HG03108 (cell line): ENCODE data around the gene HUWE1.

ENCODE experiments used
- ATAC-seq: cut with Tn5 transposase; IDR thresholded peaks from one replicate; pipeline ENCODE4 v1.9.1; 2021; ENCODE audit warnings: moderate library complexity; ENCODE audit not compliant: unreplicated experiment

The HUWE1 gene

DNA sequence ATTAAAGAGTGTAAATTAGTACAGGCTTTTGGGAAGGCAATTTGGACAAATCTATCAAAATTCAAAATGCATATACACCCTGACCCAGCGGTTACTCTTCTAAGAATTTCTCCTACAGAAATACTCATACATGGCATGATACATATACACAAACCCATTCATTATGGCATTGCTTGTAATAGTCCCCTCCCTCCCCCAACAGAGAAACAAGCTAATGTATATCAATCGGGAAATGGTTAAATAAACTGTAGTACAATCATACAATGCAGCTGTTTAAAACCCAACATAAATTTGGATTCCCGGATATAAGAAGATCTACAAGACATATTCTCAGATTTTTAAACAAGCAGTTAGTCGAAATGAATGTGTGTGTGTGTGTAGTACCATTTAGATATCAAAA lies 808 bp downstream of the HUWE1 start:
- no peak for ATAC-seq

DNA sequence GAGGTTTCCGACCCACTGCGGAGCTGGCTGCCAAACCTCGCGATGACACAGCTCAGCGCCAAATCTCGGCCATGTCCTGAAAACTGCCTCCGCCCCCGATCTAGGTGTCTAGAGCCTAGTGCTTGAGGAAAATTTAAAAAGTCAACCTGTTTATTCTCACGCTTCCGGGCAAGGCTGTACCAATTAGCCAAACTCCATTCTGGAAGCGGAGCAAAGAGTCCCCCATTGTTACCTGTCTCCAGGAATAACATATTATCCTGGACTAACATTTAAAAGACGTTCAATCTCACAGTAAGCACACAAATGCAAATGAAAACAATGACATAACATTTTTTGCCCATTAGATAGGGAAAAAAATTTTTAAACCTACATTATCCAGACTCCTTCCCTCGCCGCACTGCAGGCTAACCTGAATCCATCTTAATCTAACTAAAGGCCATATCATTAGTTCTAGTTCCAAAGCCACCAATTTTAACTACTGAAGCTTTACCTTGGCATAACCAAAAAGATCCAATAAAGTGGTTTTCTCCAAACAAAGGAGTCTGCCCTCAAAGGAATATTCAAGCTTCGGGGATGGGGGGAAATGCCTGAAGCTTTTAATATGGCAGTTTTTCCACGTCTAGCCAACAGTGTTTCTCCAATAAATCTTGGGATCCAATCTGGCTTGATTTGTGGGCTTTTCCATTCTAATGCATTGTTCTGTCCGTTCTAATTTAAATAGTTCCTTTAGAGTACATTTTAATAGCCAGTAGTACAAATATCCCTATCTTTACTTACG lies 1.9 kb downstream of the HUWE1 start:
- no peak for ATAC-seq

DNA sequence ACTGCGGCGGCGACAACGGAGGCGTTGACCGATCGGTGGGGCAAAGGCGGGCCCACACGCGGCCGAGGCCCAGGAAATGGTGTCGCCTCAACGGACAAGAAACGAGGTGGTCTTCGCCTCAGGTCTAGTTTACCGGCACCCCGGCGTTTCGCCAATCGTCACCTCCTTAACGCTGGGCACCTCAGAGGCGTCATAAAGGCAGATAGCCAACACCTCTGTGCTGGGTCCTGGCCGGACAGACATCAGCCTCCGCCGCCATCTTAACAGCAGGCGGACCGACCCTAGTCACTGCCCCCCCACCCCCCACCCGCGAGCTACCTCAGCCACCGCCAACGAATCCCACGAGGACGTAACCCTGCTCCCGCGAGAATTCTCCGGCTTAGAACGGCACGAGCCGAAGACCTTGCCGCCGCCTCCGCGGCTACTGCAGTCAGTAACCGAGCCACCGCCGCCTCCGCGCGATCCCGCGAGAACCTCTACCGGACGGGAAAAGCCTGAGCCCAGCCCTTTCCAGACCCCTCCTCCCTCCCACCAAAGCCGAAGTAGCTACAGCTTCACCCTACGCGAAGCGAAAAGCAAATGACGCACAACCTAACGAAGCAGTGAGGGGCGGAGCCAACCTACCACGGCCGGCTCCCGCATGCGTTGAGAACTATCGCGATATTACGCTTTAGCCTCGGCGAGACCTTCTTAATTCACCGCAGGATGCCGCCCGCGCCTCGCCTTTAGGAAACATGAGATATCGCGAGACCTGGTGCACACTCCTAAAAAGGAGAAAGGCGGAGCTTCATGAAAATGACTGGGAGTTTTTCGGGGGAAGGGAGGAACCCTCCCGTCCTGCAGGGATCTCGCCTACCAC lies 2.7 kb downstream of the HUWE1 start:
- ATAC-seq: peak; percentile 67

- ATAC-seq: no peak
Observed at GRCh38 chrX:53682885-53683555, 3.5 kb downstream of the HUWE1 start.

DNA sequence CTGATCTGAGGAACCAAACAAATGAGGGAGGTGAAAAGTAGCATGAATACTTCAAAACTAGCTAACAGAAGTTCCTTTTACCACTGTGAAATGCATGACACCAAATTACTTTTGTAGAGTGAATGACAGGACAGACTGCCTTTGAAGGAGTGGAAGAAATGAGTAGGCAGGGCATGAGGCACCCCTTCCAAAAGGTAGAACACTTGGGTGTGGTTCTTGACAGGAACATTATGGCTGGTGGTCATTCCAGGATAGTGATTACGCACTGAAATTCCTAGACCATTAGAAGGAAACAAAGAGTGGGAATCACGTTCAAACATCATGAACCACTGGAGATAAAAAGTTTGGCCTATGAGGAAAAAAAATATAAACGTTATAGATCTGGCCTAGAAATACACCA lies 4.9 kb downstream of the HUWE1 start:
- no peak for ATAC-seq

DNA sequence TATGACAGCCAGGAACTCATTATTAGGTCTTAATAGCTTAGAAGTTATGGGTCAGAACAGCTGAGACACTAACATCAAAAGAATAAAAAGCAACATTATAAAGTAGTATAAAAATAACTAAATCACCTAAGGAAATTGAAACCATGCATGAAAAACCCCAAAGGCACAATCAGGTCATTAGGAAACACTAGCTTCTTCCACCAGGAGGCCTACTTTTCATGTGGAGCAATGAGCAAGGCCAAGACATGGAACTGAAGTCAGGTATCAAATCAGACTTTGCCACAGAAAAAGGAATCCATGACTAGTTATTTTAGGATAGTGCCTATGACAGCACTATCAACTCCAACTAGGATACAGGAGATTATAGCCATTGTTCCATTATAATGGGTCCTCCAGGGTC lies 7.9 kb downstream of the HUWE1 start:
- ATAC-seq: no peak

- no peak for ATAC-seq
Observed at GRCh38 chrX:53677286-53677685, 9.2 kb downstream of the HUWE1 start.

DNA sequence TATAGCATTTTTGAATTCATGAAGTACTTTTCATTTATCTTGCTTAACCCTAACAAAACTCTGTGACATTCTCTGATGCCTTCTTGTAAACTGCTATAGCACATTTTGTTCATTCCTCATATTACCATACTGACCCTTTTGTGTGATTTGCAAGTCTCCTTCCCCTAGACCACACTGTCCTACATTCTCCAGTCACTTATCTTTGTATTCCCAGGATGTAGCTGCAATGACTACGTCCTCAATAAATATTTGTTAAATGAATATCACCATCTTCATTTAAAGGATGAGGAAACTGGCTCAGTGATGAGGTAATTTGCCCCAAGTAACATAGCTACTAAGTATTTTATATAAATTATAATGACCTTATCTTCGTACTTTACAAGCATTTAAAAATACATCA lies 11.9 kb downstream of the HUWE1 start:
- ATAC-seq: no peak

GRCh38 chrX:53669258-53669657 lies 17.3 kb downstream of the HUWE1 start:
- ATAC-seq: no peak

DNA sequence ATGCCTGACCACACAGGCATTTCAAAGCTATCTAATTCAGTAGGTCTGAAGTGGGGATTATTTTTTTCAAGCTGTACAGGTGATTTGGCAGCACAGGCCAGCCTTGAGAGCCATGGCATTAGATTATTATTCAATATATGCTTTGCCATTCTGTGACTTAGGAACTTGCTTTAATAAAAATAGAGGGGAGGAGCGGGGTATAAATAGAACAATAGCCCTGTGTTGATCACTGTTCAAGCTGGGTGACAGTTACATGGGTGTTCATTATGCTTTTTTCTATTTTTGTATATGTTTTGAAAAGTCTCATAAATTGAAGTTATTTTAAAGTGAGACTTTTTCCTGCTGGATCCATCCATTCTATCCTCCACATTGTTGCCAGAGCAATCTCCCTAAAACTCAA lies 20.3 kb downstream of the HUWE1 start:
- ATAC-seq: no peak

DNA sequence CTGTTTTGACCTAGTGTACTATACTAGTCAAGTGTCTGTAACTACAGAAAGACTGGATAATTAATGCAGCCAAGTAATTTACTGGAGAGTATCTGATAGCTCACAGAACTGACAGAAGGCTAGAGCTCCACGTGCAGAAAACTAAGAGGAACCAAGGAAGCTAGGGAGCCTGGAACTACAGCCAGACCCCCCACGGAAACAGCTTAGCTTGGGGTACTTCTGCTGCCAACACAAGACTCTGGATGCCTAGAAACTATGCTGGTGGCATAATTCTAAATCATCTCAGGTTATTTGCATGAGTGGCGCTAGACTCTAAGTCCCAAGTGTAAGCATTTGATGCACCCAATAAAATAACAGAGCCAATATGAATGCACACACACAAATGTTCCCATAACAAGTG lies 26.5 kb downstream of the HUWE1 start:
- ATAC-seq: no peak

DNA sequence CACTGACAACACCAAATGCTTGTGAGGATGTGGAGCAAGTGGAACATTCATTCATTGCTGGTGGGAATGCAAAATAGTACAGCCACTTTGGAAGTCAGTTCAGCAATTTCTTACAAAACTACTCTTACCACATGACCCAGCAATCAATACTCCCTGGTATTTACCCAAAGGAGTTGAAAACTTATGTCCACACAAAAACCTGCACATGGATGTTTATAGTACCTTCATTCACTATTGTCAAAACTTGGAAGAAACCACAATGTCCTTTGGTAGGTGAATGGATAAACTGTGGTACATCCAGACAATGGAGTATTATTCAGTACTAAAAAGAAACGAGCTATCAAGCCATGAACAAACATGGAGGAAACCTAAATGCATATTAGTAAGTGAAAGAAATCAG lies 27.5 kb downstream of the HUWE1 start:
- no peak for ATAC-seq

DNA sequence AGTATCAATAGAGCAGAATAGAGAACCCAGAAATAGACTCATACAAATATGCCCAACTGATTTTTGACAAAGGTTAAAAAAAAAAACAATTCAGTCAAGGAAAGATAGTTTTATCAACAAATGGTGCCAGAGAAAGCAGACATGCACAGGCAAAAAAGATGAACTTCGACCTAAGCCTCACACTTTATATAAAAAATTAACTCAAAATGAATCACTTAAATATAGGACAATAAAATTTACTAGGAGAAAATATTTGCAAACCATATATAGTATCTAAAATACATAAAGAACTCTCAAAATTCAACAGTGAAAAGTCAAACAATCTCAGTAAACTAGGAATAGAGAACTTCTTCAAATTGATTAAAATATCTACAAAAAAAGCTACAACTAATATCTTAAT lies 29.7 kb downstream of the HUWE1 start:
- ATAC-seq: no peak

- no peak for ATAC-seq
Observed at GRCh38 chrX:53654376-53654775, 32.1 kb downstream of the HUWE1 start.

DNA sequence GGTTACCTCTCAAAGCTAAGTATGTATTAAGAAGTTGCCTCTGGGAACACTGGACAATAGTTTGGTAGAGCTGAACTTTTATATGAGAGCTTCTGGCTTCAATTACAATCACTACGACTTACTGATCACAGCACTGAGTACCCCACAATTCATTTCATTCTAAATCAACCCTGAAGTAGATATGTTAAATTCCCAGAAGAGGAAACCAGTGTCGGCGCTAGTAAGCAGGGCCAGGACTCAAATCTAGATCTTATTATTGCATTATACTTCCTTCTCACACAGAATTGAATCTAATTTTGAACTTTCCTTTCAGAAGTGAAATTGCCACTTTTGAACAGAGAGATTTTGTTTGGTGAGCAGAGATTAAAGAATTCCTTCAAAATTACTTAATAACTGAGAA lies 41.8 kb downstream of the HUWE1 start:
- ATAC-seq: no peak

GRCh38 chrX:53642337-53642736 lies 44.2 kb downstream of the HUWE1 start:
- no peak for ATAC-seq

DNA sequence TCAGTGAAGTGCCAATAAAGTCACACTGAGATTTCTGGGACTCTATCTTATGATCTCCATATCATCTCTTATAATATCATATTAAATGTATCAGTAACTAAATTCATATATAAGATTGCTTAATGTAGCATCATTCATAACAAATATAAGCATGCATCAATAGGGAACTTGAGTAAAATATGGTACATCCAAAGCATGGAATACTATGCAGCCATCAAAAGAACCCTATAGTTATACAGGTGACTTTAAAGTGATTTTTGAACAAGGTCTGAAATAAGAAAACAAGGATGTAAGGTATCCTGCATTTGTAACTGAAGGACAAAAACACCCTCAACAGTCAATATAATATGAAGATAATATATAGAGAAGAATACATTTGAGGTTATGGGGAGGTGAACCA lies 47.3 kb downstream of the HUWE1 start:
- ATAC-seq: no peak

GRCh38 chrX:53637479-53637878 lies 49.0 kb downstream of the HUWE1 start:
- ATAC-seq: no peak

DNA sequence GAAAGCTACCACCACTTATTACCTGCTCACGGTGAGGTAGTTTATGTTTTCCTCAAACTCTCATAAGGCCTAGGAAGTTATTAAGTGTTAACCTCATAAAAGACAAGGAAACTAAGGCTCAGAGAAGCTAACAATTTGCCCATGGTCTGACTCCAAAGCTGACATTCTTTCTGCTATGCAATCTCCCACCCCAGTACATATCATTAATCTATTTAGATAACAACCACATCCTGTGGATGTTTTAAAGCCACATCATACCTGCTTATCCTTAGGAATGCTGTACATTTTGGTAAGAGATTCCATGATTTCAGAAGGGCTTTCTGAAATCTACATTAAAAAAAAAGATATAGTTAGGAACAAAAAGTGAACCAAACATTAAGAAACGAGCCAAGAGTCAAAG lies 55.4 kb downstream of the HUWE1 start:
- ATAC-seq: no peak

GRCh38 chrX:53630261-53630660 lies 56.3 kb downstream of the HUWE1 start:
- no peak for ATAC-seq

DNA sequence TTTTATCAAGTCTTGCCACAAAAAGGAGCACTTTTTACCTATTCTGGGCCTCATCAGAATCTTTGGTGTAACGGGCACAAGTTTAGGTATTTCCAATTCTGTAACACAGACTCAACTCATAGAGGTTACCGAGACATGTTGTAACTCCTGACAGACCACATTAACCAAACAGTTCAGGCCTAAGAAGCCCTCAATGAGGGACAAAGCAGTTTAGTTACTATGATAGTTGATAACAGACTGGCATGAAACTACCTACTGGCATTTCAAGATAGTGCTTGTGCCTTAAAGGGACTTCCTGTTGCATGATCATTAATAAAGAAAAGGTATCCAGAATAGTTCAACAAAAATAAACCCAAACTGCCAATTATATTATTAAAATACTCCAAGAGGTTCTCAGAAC lies 64.1 kb downstream of the HUWE1 start:
- no peak for ATAC-seq
